Measurements from ENCODE around the gene CGREF1. TPM values are rescaled to one million over a fixed set of nuclear protein-coding genes. Genes with fewer than 3 reads are reported as not detected.

The CGREF1 gene
- total RNA-seq, 1 experiment from 2014 or later, result 5.0 TPM

GRCh38 chr2:27071990-27072830, 46.7 kb downstream of the CGREF1 start:
- BruUV-seq (replicated peaks), result no TSS peak
- TF ChIP-seq, protein P1, sequence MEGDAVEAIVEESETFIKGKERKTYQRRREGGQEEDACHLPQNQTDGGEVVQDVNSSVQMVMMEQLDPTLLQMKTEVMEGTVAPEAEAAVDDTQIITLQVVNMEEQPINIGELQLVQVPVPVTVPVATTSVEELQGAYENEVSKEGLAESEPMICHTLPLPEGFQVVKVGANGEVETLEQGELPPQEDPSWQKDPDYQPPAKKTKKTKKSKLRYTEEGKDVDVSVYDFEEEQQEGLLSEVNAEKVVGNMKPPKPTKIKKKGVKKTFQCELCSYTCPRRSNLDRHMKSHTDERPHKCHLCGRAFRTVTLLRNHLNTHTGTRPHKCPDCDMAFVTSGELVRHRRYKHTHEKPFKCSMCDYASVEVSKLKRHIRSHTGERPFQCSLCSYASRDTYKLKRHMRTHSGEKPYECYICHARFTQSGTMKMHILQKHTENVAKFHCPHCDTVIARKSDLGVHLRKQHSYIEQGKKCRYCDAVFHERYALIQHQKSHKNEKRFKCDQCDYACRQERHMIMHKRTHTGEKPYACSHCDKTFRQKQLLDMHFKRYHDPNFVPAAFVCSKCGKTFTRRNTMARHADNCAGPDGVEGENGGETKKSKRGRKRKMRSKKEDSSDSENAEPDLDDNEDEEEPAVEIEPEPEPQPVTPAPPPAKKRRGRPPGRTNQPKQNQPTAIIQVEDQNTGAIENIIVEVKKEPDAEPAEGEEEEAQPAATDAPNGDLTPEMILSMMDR (IDR thresholded peaks at IDR 0.05; ENCODE audit: insufficient read depth in 1 of 2, low read depth in 1 of 2, low read length in 1 of 2, severe bottlenecking in 1 of 2, unreplicated experiment in 1 of 2), result no peak
- Mint-ChIP-seq H3K9me3 (ENCODE audit: unreplicated experiment) (no peaks in the 10 kb centered on the region), H3K4me1 (ENCODE audit: low read depth, unreplicated experiment) (peaks cover 9% of the 10 kb centered on the region), H3K27me3 (ENCODE audit: insufficient read depth, unreplicated experiment) (peaks cover 13% of the 10 kb centered on the region), H3K36me3 (ENCODE audit: insufficient read depth, unreplicated experiment) (peaks cover 39% of the 10 kb centered on the region), H3K4me3 (ENCODE audit: unreplicated experiment) (peak overlapping the region; percentile 95), H3K27ac (ENCODE audit: unreplicated experiment) (no peak overlapping the region)
- POLR2A ChIA-PET, result interaction anchor here (1.0 to 1.7 kb wide), 6 partner anchors 9 to 140 kb away, joined by 3 to 27 read pairs (median 6); partner anchors contain the start of genes AGBL5, ATRAID, KHK and SLC5A6
- DNase-seq, result no peak
- H3K36me3 ChIP-seq (ENCODE audit: control insufficient read depth, insufficient read depth, low read length), result no peaks in the 10 kb centered on the region
- H3K4me1 ChIP-seq, result no peaks in the 10 kb centered on the region
- H3K4me3 ChIP-seq (ENCODE audit: low read depth, low read length), result peak overlapping the region; percentile 90
- intact Hi-C loops (cut with micrococcal nuclease; ENCODE audit: unreplicated experiment), result loop anchor here (1.0 kb wide), 3 partner anchors 9 to 21 kb away; partner anchors contain the start of genes AGBL5 and KHK
- H3K27me3 ChIP-seq (replicated peaks; ENCODE audit: control insufficient read depth, insufficient read depth, low read length), result no peaks in the 10 kb centered on the region
- no peaks in the 10 kb centered on the region for H3K9me3 ChIP-seq
- CTCF ChIA-PET, result interaction anchor here (1.0 to 2.4 kb wide), 4 partner anchors 9 to 21 kb away, joined by 5 to 19 read pairs (median 8); partner anchors contain the start of genes AGBL5 and KHK

GRCh38 chr2:27071277-27071989, 47.5 kb downstream of the CGREF1 start, which contains the start of gene OST4:
Gene OST4, minus strand, starts transcription at chr2:27071654.
- Histone ChIP-seq H3K9me3 (no peaks in the 10 kb centered on the region), H3K4me3 (ENCODE audit: low read depth, low read length) (peak within 1 kb of the TSS; percentile 90), H3K4me1 (no peaks in the 10 kb centered on the region), H3K36me3 (ENCODE audit: control insufficient read depth, insufficient read depth, low read length) (no peaks in the 10 kb centered on the region), H3K27me3 (replicated peaks; ENCODE audit: control insufficient read depth, insufficient read depth, low read length) (no peaks in the 10 kb centered on the region)
- intact Hi-C loops (cut with micrococcal nuclease; ENCODE audit: unreplicated experiment), result loop anchor here (1.0 kb wide), 3 partner anchors 10 to 20 kb away; partner anchors contain the start of genes AGBL5 and KHK
- Mint-ChIP-seq H3K9me3 (ENCODE audit: unreplicated experiment) (no peaks in the 10 kb centered on the region), H3K36me3 (ENCODE audit: insufficient read depth, unreplicated experiment) (peaks cover 45% of the 10 kb centered on the region), H3K4me3 (ENCODE audit: unreplicated experiment) (peak within 1 kb of the TSS; percentile 95), H3K27ac (ENCODE audit: unreplicated experiment) (peak within 1 kb of the TSS; percentile 92), H3K4me1 (ENCODE audit: low read depth, unreplicated experiment) (peaks cover 9% of the 10 kb centered on the region), H3K27me3 (ENCODE audit: insufficient read depth, unreplicated experiment) (peaks cover 10% of the 10 kb centered on the region)
- DNase-seq, result peak; percentile 91 to 97
- TF ChIP-seq, protein P1 (IDR thresholded peaks at IDR 0.05; ENCODE audit: insufficient read depth in 1 of 2, low read depth in 1 of 2, low read length in 1 of 2, severe bottlenecking in 1 of 2, unreplicated experiment in 1 of 2), result no peak
- no TSS peak for BruUV-seq (replicated peaks)
- POLR2A ChIA-PET, result interaction anchor here (0.6 to 1.7 kb wide), 9 partner anchors 9 to 252 kb away, joined by 3 to 27 read pairs (median 5); partner anchors contain the start of genes AGBL5, ATRAID, KHK and SLC5A6
- CTCF ChIA-PET, result interaction anchor here (0.6 to 2.4 kb wide), 8 partner anchors 10 to 1225 kb away, joined by 3 to 19 read pairs (median 4); partner anchors contain the start of genes AGBL5 and KHK
